Thyroid gland (tissue), 4 donors: ENCODE data around the gene ABHD4. TPM values are rescaled to one million over a fixed set of nuclear protein-coding genes. Genes with fewer than 3 reads are reported as not detected.
"Not testable (repeated sequence)": the region's sequence is repeated elsewhere in the genome, so short reads cannot be mapped to it uniquely, and the experiment has no call there.

Source experiments
- DNase-seq, 2 donors: peaks; one replicate each; pipeline ENCODE4 v3.0.0-alpha.2; 2019
- H3K27ac ChIP-seq, 3 donors: fragments of 200-600 bp; sonication (generic); 1 replicate in 2 of 3; 2 replicates in 1 of 3; pipeline ENCODE4 v1.5.1; 2016 to 2019; ENCODE audit warnings: mild to moderate bottlenecking in 1 of 3, moderate library complexity in 1 of 3
- H3K27me3 ChIP-seq: fragments of 200-600 bp; sonication (generic); one replicate; pipeline ENCODE4 v1.5.1; 2019
- H3K36me3 ChIP-seq, 2 donors: fragments of 200-600 bp; sonication (generic); one replicate each; pipeline ENCODE4 v1.5.1; 2016 to 2019
- H3K4me1 ChIP-seq, 2 donors: fragments of 200-600 bp; sonication (generic); one replicate each; pipeline ENCODE4 v1.5.1; 2017 to 2019
- H3K4me3 ChIP-seq, 3 donors: fragments of 200-600 bp; sonication (generic); replicated peaks in 1 of 3; 1 replicate in 2 of 3; 2 replicates in 1 of 3; pipeline ENCODE4 v1.5.1; 2016; ENCODE audit warnings: mild to moderate bottlenecking in 1 of 3
- H3K9me3 ChIP-seq: fragments of 200-600 bp; sonication (generic); one replicate; pipeline ENCODE4 v1.5.1; 2017
- CTCF ChIP-seq, 6 experiments: fragments of 200-600 bp in 3 of 6; fragments of 450-650 bp in 3 of 6; sonication (generic) in 3 of 6; IDR thresholded peaks; one replicate each; pipeline ENCODE4 v1.5.1; 2016 to 2019; ENCODE audit warnings: antibody characterized with exemption in 6 of 6, mild to moderate bottlenecking in 2 of 6, inconsistent platforms in 1 of 6, moderate library complexity in 1 of 6
- POLR2A ChIP-seq, 2 donors: fragments of 450-650 bp; IDR thresholded peaks; one replicate each; pipeline ENCODE4 v1.6.1; 2017; ENCODE audit warnings: antibody characterized with exemption in 2 of 2, mild to moderate bottlenecking in 2 of 2, moderate library complexity in 1 of 2
- WGBS, 2 donors: methylation state at CpG; one replicate each; pipeline ENCODE4 v1.1.5; 2017; 5-methylcytosine and 5-hydroxymethylcytosine counted together
- intact Hi-C: fragments of 100-400 bp; cut with DNase I; formaldehyde crosslinking; loops from one replicate; pipeline ENCODE4 v1.15.1; 2023
- total RNA-seq, 4 donors: library from RNA; depleted of rRNA; stranded (reverse); fragments of >200 nt; gene quantifications; one replicate each; pipeline ENCODE4 v1.2.3, GENCODE V29; 2016

Gene ABHD4
- total RNA-seq, 4 donors from 2014 or later, result 31.5 to 66.4 (median 53.7) TPM

DNA sequence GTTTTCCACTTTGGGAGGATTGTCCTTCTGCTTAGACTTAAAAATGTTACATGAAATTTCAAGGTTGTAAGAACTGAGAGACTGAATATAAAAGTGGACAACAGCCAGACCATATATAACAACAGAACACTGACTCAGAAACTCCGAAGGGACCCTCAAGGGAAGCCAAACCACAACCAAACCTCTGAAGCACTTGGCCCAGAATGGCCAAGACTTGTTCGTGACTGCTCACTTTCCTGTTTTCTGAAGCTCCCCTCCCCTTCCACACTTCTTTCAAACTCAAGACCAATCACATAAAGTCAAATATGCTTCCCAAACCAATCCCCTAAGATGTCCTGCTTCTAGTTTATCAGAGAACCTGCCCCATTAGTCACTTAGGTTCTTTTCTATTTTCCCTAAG lies 32.4 kb downstream of the ABHD4 start:
- H3K4me1 ChIP-seq, result peaks cover 5 to 7% of the 10 kb centered on the region in 2 donors
- DNase-seq, result no peak
- no peaks in the 10 kb centered on the region for H3K36me3 ChIP-seq
- TF ChIP-seq CTCF (IDR thresholded peaks at IDR 0.05), result no peak
- no peak for TF ChIP-seq POLR2A (IDR thresholded peaks at IDR 0.05)
- no peak overlapping the region for H3K4me3 ChIP-seq
- no peaks in the 10 kb centered on the region for H3K27me3 ChIP-seq
- intact Hi-C loops, result no loop called here
- H3K27ac ChIP-seq, result no peak overlapping the region
- 80 to 86% methylated on average over 2 of the region's 2 CpGs for WGBS, 2 donors
- no peaks in the 10 kb centered on the region for H3K9me3 ChIP-seq

DNA sequence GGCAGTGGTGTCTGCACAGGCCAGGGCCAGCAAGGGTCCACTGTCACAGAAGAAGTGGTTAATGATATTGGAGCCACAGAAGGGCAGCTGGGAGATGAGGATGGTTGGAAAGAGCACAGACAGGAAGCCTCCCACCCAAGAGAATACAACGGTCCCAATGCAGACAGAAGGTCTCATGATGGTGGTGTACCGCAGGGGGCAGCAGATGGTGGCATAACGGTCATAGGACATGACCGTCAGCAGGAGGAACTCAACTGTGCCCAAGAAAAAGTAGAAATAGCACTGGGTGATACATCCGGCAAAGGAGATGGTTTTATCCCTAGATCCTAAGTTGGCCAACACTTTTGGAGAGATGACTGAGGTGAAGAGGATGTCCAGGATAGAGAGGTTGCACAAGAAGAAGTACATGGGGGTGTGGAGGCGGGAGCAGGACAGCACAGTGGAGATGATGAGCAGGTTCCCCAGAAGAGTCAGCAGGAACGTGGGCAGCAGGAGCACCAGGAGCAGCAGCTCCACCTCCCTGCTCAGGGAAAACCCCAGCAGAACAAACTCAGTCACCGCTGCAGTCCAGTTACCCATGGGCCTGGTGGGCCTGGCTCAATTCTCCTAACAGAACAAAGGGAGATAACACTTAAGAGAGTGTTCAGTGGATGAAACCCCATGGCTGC lies 36.3 kb downstream of the ABHD4 start:
- WGBS, 2 donors, result 78 to 83% methylated on average over 8 of the region's 8 CpGs
- Histone ChIP-seq H3K4me1 (no peaks in the 10 kb centered on the region), H3K27me3 (no peaks in the 10 kb centered on the region), H3K4me3 (no peak overlapping the region), H3K36me3 (no peaks in the 10 kb centered on the region), H3K27ac (no peak overlapping the region), H3K9me3 (no peaks in the 10 kb centered on the region)
- intact Hi-C loops, result no loop called here
- TF ChIP-seq CTCF (IDR thresholded peaks at IDR 0.05), result no peak
- no peak for DNase-seq

- intact Hi-C loops, H3K27ac ChIP-seq, H3K4me3 ChIP-seq, H3K27me3 ChIP-seq, DNase-seq, H3K36me3 ChIP-seq, H3K9me3 ChIP-seq, H3K4me1 ChIP-seq: not testable (repeated sequence)
- WGBS, 2 donors, result 75 to 88% methylated on average over 1 of the region's 1 CpG
Measured at GRCh38 chr14:22635980-22636379, 37.9 kb downstream of the ABHD4 start.

- Histone ChIP-seq H3K27me3 (no peaks in the 10 kb centered on the region), H3K4me3 (no peak overlapping the region), H3K4me1 (no peaks in the 10 kb centered on the region), H3K9me3 (no peaks in the 10 kb centered on the region), H3K27ac (no peak overlapping the region), H3K36me3 (no peaks in the 10 kb centered on the region)
- DNase-seq, result no peak
- TF ChIP-seq CTCF (IDR thresholded peaks at IDR 0.05) (no peak), POLR2A (IDR thresholded peaks at IDR 0.05) (no peak)
- intact Hi-C loops, result no loop called here
Measured at GRCh38 chr14:22640192-22640591, 42.1 kb downstream of the ABHD4 start.

DNA sequence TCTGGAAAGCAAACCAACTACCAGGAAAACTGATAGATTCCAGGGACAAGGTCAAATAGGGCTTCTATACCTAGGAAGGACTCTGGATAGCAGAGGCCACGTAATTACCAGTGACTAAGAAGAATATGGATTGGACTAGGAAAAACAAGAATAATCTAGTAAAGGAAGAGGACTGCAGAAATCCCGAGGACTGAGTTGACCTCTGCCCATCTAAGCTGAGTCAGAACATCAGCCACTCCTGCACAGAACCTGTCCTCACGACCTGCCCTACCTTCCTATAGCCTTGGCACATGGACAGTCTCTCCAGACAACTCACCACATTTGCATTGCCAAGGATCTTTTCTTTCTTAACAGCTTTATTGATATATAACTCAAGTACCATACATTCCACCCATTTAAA lies 43.7 kb downstream of the ABHD4 start:
- no peak for DNase-seq
- Histone ChIP-seq H3K4me3 (no peak overlapping the region), H3K4me1 (no peaks in the 10 kb centered on the region), H3K27ac (no peak overlapping the region), H3K36me3 (no peaks in the 10 kb centered on the region), H3K9me3 (no peaks in the 10 kb centered on the region), H3K27me3 (no peaks in the 10 kb centered on the region)
- TF ChIP-seq CTCF (IDR thresholded peaks at IDR 0.05) (no peak), POLR2A (IDR thresholded peaks at IDR 0.05) (no peak)
- intact Hi-C loops, result no loop called here
- 69 to 81% methylated on average over 3 of the region's 3 CpGs for WGBS, 2 donors

GRCh38 chr14:22644305-22644635 lies 46.2 kb downstream of the ABHD4 start, which contains the start of gene OR6J1:
TSS of gene OR6J1 (minus strand) at chr14:22644352. CDS start at chr14:22634811, 9,541 bp downstream.
- Histone ChIP-seq H3K4me1 (no peaks in the 10 kb centered on the region), H3K27ac (no peak within 1 kb of the TSS), H3K4me3 (no peak within 1 kb of the TSS), H3K36me3 (no peaks in the 10 kb centered on the region), H3K9me3 (no peaks in the 10 kb centered on the region), H3K27me3 (no peaks in the 10 kb centered on the region)
- no peak for DNase-seq
- TF ChIP-seq CTCF (IDR thresholded peaks at IDR 0.05) (no peak), POLR2A (IDR thresholded peaks at IDR 0.05) (no peak)
- intact Hi-C loops, result no loop called here
- 40 to 72% methylated on average over 1 of the region's 1 CpG for WGBS, 2 donors
